Naive thymus-derived CD8-positive, alpha-beta T cell (primary cell): Measurements from ENCODE around the gene WWC1. TPM values are rescaled to one million over a fixed set of nuclear protein-coding genes. Genes with fewer than 3 reads are reported as not detected.

Experiments used
- ATAC-seq, 2 donors: fragments of 150-1000 bp; cut with Tn5 transposase in 1 of 2; sonication (Bioruptor Pico), chemical (Tn5 transposase) in 1 of 2; 1 replicate in 1 of 2; 2 replicates in 1 of 2; pipeline ENCODE4 v1.10.0; 2021; ENCODE audit warnings: mild to moderate bottlenecking in 2 of 2, moderate library complexity in 2 of 2
- POLR2A ChIA-PET: fragments of 350-600 bp; sonication (Branson Sonifier 250); formaldehyde crosslinking; loops from one replicate; lab custom pipeline; 2021; ENCODE audit warnings: antibody characterized with exemption; lab: Charles Lee
- DNase-seq, 10 donors: peaks; one replicate each; pipeline versions ENCODE4 v3.0.0 to v3.0.0-alpha.2; 2020 to 2022
- H3K27ac Mint-ChIP-seq, 10 donors: one replicate each; pipeline ENCODE4 v1.8.0; 2020 to 2022; ENCODE audit warnings: mild to moderate bottlenecking in 10 of 10, mixed read lengths in 10 of 10, moderate library complexity in 4 of 10, inconsistent platforms in 1 of 10
- H3K27me3 Mint-ChIP-seq, 5 donors: one replicate each; pipeline ENCODE4 v1.8.0; 2021 to 2022; ENCODE audit warnings: mixed read lengths in 5 of 5
- H3K36me3 Mint-ChIP-seq, 3 donors: one replicate each; pipeline ENCODE4 v1.8.0; 2020 to 2022; ENCODE audit warnings: mixed read lengths in 3 of 3, mild to moderate bottlenecking in 2 of 3, inconsistent platforms in 1 of 3
- H3K4me1 Mint-ChIP-seq, 4 donors: one replicate each; pipeline ENCODE4 v1.8.0; 2021 to 2022; ENCODE audit warnings: mixed read lengths in 4 of 4
- H3K4me3 Mint-ChIP-seq, 10 donors: one replicate each; pipeline ENCODE4 v1.8.0; 2020 to 2022; ENCODE audit warnings: mild to moderate bottlenecking in 10 of 10, mixed read lengths in 10 of 10, moderate library complexity in 6 of 10, inconsistent platforms in 1 of 10
- H3K9me3 Mint-ChIP-seq, 9 donors: one replicate each; pipeline ENCODE4 v1.8.0; 2020 to 2022; ENCODE audit warnings: mixed read lengths in 9 of 9, mild to moderate bottlenecking in 3 of 9, inconsistent platforms in 1 of 9, moderate library complexity in 1 of 9
- polyA plus RNA-seq, 3 donors: library from polyadenylated mRNA; unstranded; fragments of 300-500 nt; fragmentation: Illumina TruSeq; gene quantifications; one replicate each; pipeline ENCODE4 v1.2.3, GENCODE V29; 2021
- total RNA-seq, 8 experiments: library from RNA in 2 of 8; stranded (reverse) in 2 of 8; gene quantifications; one replicate each; pipeline ENCODE4 v1.2.3 and lab custom pipeline; 2021 to 2026

Gene WWC1
- total and polyA plus RNA-seq, 5 experiments from 2014 or later = 0.15 to 0.62 TPM; not detected in 3

GRCh38 chr5:168365581-168366081 is 74.2 kb downstream of the WWC1 start:
- DNase-seq (no peak), ATAC-seq (no peak)
- Mint-ChIP-seq H3K4me1 (no peaks in the 10 kb centered on the region), H3K9me3 (no peaks in the 10 kb centered on the region), H3K36me3 (no peaks in the 10 kb centered on the region), H3K4me3 (no peak overlapping the region), H3K27me3 (peaks cover 0 to 13% (median 7%) of the 10 kb centered on the region in 5 donors), H3K27ac (no peak overlapping the region)
- POLR2A ChIA-PET = no interaction called here

GRCh38 chr5:168366116-168366515 is 74.7 kb downstream of the WWC1 start:
- no peak overlapping the region for H3K4me3 Mint-ChIP-seq
- peak overlapping the region in 1 of 10 donors; percentile 12 for H3K27ac Mint-ChIP-seq
- no peaks in the 10 kb centered on the region for H3K36me3 Mint-ChIP-seq
- POLR2A ChIA-PET = no interaction called here
- H3K27me3 Mint-ChIP-seq = peaks cover 0 to 13% (median 11%) of the 10 kb centered on the region in 5 donors
- ATAC-seq = no peak
- no peak for DNase-seq
- no peaks in the 10 kb centered on the region for H3K9me3 Mint-ChIP-seq
- H3K4me1 Mint-ChIP-seq = no peaks in the 10 kb centered on the region

- peaks cover 0 to 17% (median 9%) of the 10 kb centered on the region in 5 donors for H3K27me3 Mint-ChIP-seq
- no peaks in the 10 kb centered on the region for H3K4me1 Mint-ChIP-seq
- ATAC-seq = no peak
These were observed 77.4 kb downstream of the WWC1 start for GRCh38 chr5:168368854-168369253.

GRCh38 chr5:168370831-168371230 is 79.4 kb downstream of the WWC1 start:
- Mint-ChIP-seq H3K9me3 (no peaks in the 10 kb centered on the region), H3K36me3 (peaks cover 0 to 5% (median 0%) of the 10 kb centered on the region in 3 donors), H3K27me3 (peaks cover 0 to 17% (median 9%) of the 10 kb centered on the region in 5 donors), H3K4me3 (no peak overlapping the region), H3K4me1 (no peaks in the 10 kb centered on the region), H3K27ac (no peak overlapping the region)
- POLR2A ChIA-PET = no interaction called here
- DNase-seq (no peak), ATAC-seq (no peak)

More at GRCh38 chr5:168368854-168369253, 77.4 kb downstream of the WWC1 start:
- Mint-ChIP-seq H3K27ac (no peak overlapping the region), H3K4me3 (no peak overlapping the region), H3K9me3 (no peaks in the 10 kb centered on the region), H3K36me3 (peaks cover 0 to 5% (median 0%) of the 10 kb centered on the region in 3 donors)
- no peak for DNase-seq
- POLR2A ChIA-PET = no interaction called here

GRCh38 chr5:168372356-168372946 is 81.0 kb downstream of the WWC1 start:
- Mint-ChIP-seq H3K4me1 (peaks cover 0 to 3% (median 0%) of the 10 kb centered on the region in 4 donors), H3K9me3 (peaks cover 0 to 3% (median 0%) of the 10 kb centered on the region in 9 donors), H3K27ac (no peak overlapping the region), H3K4me3 (no peak overlapping the region), H3K36me3 (peaks cover 0 to 5% (median 0%) of the 10 kb centered on the region in 3 donors), H3K27me3 (peaks cover 0 to 17% (median 9%) of the 10 kb centered on the region in 5 donors)
- ATAC-seq = no peak
- POLR2A ChIA-PET = no interaction called here
- no peak for DNase-seq

- ATAC-seq = no peak
- H3K27ac Mint-ChIP-seq = no peak overlapping the region
- peaks cover 0 to 8% (median 0%) of the 10 kb centered on the region in 3 donors for H3K36me3 Mint-ChIP-seq
- peaks cover 0 to 4% (median 0%) of the 10 kb centered on the region in 4 donors for H3K4me1 Mint-ChIP-seq
- no peak overlapping the region for H3K4me3 Mint-ChIP-seq
- POLR2A ChIA-PET = no interaction called here
- peaks cover 0 to 14% (median 9%) of the 10 kb centered on the region in 5 donors for H3K27me3 Mint-ChIP-seq
- DNase-seq = no peak
- peaks cover 0 to 4% (median 0%) of the 10 kb centered on the region in 9 donors for H3K9me3 Mint-ChIP-seq
These were observed 83.1 kb downstream of the WWC1 start for GRCh38 chr5:168374532-168374931.

- no peak overlapping the region for H3K4me3 Mint-ChIP-seq
- H3K27me3 Mint-ChIP-seq = peaks cover 0 to 14% (median 9%) of the 10 kb centered on the region in 5 donors
- DNase-seq (no peak), ATAC-seq (no peak)
- peaks cover 0 to 4% (median 0%) of the 10 kb centered on the region in 4 donors for H3K4me1 Mint-ChIP-seq
- H3K9me3 Mint-ChIP-seq = peaks cover 0 to 4% (median 0%) of the 10 kb centered on the region in 9 donors
- peaks cover 0 to 8% (median 0%) of the 10 kb centered on the region in 3 donors for H3K36me3 Mint-ChIP-seq
- POLR2A ChIA-PET = no interaction called here
- no peak overlapping the region for H3K27ac Mint-ChIP-seq
These were observed 83.8 kb downstream of the WWC1 start for GRCh38 chr5:168375214-168375613.

- POLR2A ChIA-PET = no interaction called here
- Mint-ChIP-seq H3K4me3 (no peak overlapping the region), H3K9me3 (peaks cover 0 to 4% (median 0%) of the 10 kb centered on the region in 9 donors), H3K36me3 (peaks cover 0 to 3% (median 0%) of the 10 kb centered on the region in 3 donors), H3K27me3 (peaks cover 0 to 4% (median 0%) of the 10 kb centered on the region in 5 donors), H3K27ac (no peak overlapping the region), H3K4me1 (peaks cover 0 to 4% (median 2%) of the 10 kb centered on the region in 4 donors)
- no peak for ATAC-seq
- DNase-seq = no peak
These were observed 86.1 kb downstream of the WWC1 start for GRCh38 chr5:168377525-168377924.

GRCh38 chr5:168378741-168379140 is 87.3 kb downstream of the WWC1 start:
- peaks cover 0 to 4% (median 0%) of the 10 kb centered on the region in 5 donors for H3K27me3 Mint-ChIP-seq
- H3K36me3 Mint-ChIP-seq = peaks cover 0 to 4% (median 3%) of the 10 kb centered on the region in 3 donors
- DNase-seq (no peak), ATAC-seq (no peak)
- no peak overlapping the region for H3K4me3 Mint-ChIP-seq
- POLR2A ChIA-PET = no interaction called here
- peaks cover 0 to 10% (median 6%) of the 10 kb centered on the region in 4 donors for H3K4me1 Mint-ChIP-seq
- H3K27ac Mint-ChIP-seq = no peak overlapping the region
- peaks cover 0 to 4% (median 0%) of the 10 kb centered on the region in 9 donors for H3K9me3 Mint-ChIP-seq

- no peak overlapping the region for H3K27ac Mint-ChIP-seq
- peaks cover 0 to 15% (median 9%) of the 10 kb centered on the region in 9 donors for H3K9me3 Mint-ChIP-seq
- H3K4me3 Mint-ChIP-seq = no peak overlapping the region
- ATAC-seq (no peak), DNase-seq (no peak)
- peaks cover 0 to 10% (median 5%) of the 10 kb centered on the region in 4 donors for H3K4me1 Mint-ChIP-seq
- peaks cover 0 to 11% (median 4%) of the 10 kb centered on the region in 3 donors for H3K36me3 Mint-ChIP-seq
- peaks cover 0 to 4% (median 0%) of the 10 kb centered on the region in 5 donors for H3K27me3 Mint-ChIP-seq
- POLR2A ChIA-PET = no interaction called here
These were observed 91.0 kb downstream of the WWC1 start for GRCh38 chr5:168382421-168382820.

GRCh38 chr5:168390491-168390890 is 99.0 kb downstream of the WWC1 start:
- POLR2A ChIA-PET = no interaction called here
- Mint-ChIP-seq H3K27ac (no peak overlapping the region), H3K36me3 (peaks cover 0 to 12% (median 0%) of the 10 kb centered on the region in 3 donors), H3K4me3 (no peak overlapping the region), H3K4me1 (no peaks in the 10 kb centered on the region), H3K9me3 (peaks cover under 1 to 34% (median 23%) of the 10 kb centered on the region in 9 donors), H3K27me3 (peaks cover 3 to 10% (median 4%) of the 10 kb centered on the region in 5 donors)
- ATAC-seq = no peak
- DNase-seq = no peak

- Mint-ChIP-seq H3K36me3 (peaks cover 0 to 10% (median 0%) of the 10 kb centered on the region in 3 donors), H3K27ac (peak overlapping the region in 1 of 10 donors; percentile 23), H3K27me3 (peaks cover 0 to 10% (median 4%) of the 10 kb centered on the region in 5 donors), H3K9me3 (peaks cover 0 to 32% (median 18%) of the 10 kb centered on the region in 9 donors), H3K4me3 (no peak overlapping the region), H3K4me1 (no peaks in the 10 kb centered on the region)
- POLR2A ChIA-PET = interaction anchor here (0.7 kb wide), 1 partner anchor 235 kb away, joined by 3 read pairs; no protein-coding TSS in a partner anchor
- no peak for DNase-seq
- ATAC-seq = no peak
These were observed 102.3 kb downstream of the WWC1 start for GRCh38 chr5:168393773-168394172.
